8988T (cell line): ENCODE data around the gene ZFHX3.
"Not testable (repeated sequence)": the region's sequence is repeated elsewhere in the genome, so short reads cannot be mapped to it uniquely, and the experiment has no call there.

Source experiments
- DNase-seq: peaks from one replicate; pipeline ENCODE4 v3.0.0; 2011

The ZFHX3 gene

DNA sequence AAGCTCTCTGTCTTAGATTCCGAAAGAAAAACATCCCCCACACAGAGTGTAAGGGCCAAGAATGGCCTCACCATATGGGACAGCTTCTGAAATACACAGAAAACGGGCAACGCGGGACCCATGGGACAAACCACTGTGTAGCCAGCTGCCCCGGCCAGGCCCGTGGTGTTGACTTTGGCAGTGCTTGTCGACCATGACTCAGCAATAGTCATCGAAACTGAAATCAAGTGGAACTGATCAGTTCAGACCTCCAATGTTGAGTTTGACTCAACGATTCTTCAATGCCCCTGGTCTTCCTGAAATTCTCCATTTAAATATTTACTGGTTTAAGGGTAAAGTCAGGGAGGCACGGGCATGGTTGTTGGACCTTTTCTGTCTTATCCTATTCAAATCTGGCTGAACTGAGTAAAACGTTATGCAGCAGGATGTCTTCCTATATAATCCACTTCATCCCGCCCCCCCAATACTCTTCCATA lies 27.5 kb downstream of the ZFHX3 start:
- DNase-seq: peak; percentile 48

GRCh38 chr16:73019457-73020362 lies 28.2 kb downstream of the ZFHX3 start:
- DNase-seq: no peak

- DNase-seq: no peak
Measured at GRCh38 chr16:73018821-73019456, 29.0 kb downstream of the ZFHX3 start.

- no peak for DNase-seq
Measured at GRCh38 chr16:73017321-73017720, 30.6 kb downstream of the ZFHX3 start.

DNA sequence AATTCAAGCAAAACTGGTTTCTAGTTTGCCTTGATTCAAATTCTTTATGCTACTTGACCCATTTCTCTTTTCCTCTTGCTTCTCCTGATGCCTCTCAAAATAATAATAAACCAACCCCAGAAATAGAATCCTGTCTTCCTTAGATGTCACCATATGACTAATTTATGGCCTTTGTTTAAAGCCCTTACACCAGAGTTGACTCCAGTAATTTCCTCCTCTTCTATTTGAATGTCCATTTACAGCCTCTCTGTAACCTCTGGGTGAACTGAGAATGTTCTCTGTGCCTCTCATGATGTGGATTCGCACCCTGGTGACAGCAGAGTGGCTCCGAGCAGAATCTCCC lies 31.5 kb downstream of the ZFHX3 start:
- DNase-seq: no peak

DNA sequence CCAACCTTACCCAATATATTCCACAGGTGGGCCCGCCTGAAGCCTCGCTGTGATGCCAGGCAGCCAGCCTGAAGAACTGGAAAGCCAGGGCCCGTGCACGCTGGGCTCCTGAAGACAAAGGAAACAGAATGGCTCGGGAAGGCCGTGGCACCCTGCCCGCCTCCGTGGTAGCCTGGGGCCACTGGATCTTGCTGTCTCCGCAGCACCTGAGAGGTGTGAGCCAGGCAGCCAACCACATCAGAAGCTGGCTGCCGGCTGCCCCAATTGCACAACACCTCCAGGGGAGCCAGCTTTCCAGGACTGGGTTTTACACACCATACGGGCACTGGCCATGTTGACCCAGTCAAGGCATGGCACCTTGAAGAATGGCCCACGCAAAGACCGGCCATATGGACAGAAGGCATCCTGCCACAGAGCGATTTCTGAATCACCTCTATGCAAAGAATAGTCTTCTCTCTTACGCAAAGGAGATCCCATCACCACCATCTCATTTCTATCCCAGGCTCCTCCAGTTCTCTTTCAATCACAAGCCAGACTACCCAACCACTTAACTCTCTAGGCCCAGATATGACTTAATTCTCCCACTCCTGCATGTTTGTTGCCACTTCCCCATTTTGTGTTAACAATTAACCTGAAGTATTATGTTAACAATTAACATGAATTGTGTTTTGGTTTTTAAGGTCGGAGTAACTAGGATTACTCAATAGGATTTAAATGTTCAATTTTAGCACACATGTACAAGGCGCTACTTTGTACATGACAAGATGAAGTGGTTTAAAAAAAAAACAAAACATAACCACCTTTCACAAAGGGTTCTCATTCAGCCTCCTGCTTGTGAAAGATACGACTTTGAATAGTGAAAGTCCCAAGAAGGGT lies 32.1 kb downstream of the ZFHX3 start:
- DNase-seq: no peak

DNA sequence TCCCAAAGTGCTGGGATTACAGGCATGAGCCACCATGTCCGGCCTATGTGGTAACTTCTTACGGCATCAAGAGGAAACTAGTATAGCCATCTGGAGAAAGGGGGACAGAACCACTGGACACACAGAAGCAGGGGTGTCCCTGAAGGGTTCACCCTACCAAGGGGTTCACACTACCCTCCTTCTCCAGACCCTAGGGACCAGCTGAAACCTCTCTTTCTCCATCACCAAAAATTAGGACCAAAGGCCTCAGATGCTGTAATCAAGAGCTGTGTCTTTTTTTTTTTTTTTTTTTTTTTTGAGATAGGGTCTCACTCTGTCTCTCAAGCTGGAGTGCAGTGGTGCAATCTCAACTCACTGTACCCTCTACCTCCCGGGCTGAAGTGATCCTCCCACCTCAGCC lies 33.2 kb downstream of the ZFHX3 start:
- no peak for DNase-seq

DNA sequence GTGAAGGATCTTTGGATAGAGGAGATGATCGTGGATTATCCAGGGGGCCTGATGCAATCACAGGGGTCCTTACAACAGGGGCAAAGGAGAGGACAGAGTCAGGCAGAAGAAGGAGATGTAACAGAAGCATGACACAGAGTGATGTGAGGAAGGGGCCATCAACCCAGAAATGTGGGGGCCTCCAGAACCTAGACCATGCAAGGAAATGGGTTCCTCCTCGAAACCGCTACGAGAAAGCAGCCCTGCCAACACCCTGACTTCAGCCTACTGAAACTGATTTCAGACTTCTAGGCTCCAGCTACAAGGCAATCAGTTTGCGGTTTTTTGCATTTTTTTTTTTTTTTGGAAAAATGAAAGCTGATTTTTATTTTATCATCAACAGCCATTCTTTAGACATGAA lies 34.0 kb downstream of the ZFHX3 start:
- no peak for DNase-seq

DNA sequence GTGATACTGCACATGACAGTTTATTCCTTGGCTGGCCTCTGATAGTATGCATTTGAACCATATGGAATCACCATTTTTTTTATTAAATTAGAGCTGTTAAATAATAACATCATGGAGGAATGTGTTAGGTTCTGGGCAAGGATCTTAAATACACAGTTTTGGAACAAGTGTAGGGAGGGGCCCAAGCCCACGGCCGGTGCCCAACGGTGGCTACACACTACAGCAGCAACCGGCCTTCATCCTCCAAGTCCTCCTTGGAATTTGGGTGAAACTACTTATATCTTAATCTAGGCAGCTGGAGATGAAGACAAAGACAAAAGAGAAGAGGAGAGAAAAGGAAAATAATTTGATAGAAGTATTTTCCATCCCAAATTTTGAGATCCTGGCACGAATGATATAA lies 35.6 kb downstream of the ZFHX3 start:
- DNase-seq: no peak

DNA sequence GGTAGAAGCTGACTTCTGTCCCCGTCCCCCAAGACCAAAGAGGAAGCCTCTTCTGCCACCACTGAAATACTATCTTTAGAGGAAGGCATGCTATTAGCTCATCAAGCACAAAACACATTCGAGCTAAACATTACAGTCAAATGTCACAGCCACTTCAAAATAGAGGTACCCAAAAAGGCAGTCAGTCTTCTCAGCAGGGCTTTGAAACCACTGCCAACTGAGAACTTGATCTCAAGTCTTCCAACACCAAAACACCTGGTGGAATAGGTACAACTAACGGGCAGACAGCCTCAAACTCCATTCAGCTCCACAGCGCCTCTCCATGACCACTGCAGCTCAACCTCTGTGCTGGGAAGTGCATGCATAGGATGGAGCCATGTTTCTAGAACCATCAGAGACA lies 36.0 kb downstream of the ZFHX3 start:
- no peak for DNase-seq

GRCh38 chr16:73010150-73010676 lies 37.7 kb downstream of the ZFHX3 start:
- DNase-seq: no peak

DNA sequence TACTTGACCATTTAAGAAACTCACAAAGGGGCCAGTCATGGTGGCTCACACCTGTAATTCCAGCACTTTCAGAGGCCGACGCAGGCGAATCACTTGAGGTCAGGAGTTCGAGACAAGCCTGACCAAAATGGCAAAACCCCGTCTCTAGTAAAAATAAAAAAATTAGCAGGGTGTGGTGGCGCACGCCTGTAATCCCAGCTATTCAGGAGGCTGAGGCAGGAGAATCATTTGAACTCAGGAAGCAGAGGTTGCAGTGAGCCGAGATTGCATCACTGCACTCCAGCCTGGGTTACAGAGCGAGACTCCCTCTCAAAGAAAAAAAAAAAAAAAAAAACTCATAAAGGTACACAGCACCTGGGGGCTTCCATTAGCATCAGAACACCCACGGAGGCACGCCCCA lies 38.2 kb downstream of the ZFHX3 start:
- not testable (repeated sequence) for DNase-seq

- DNase-seq: no peak
Measured at GRCh38 chr16:73006026-73006425, 41.9 kb downstream of the ZFHX3 start.

DNA sequence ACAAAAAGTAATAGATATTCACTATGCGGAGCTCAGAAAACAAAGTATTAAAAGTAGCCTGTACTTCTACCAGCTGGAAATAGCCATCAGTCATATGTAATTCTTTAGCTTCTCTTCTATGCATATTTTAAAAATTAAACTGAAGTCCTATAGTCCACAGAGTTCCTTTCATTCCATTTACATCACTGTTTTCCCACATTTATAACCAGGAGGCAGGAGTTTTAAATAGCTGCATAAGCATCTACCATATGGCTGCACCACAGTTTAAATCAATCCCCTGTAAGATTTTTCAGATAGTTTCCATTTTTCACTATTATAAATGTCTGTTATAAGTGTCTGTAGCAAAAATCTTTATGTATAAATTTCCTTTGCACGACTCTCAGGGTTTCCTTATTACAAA lies 45.1 kb downstream of the ZFHX3 start:
- DNase-seq: no peak

DNA sequence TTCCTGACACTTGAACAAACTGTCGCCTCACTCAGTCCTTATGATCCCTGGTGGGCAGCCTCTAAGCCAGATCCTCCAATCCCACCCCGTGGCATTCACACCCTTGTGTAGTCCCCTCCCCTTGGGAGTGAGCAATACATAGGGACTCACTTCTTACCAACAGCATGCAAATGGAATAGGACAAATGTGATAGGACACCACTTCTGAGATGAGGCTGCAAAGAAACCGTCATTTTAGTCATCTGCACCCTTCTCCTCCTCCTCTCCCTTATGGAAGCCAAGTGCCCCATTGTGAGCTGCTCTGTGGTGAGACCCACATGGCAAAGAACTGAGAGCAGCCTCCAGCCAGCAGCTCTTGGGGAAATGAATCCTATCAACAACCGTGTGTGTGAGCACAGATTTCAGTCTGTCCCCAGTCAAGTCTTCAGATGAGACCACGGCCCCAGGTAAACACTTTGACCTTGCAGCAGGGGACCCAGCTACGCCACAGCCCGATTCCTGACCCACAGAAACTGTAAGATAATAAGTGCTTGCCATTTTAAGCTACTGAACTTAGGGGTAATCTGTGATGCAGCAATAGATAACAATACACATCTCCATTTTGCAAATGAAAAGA lies 46.9 kb downstream of the ZFHX3 start:
- no peak for DNase-seq

DNA sequence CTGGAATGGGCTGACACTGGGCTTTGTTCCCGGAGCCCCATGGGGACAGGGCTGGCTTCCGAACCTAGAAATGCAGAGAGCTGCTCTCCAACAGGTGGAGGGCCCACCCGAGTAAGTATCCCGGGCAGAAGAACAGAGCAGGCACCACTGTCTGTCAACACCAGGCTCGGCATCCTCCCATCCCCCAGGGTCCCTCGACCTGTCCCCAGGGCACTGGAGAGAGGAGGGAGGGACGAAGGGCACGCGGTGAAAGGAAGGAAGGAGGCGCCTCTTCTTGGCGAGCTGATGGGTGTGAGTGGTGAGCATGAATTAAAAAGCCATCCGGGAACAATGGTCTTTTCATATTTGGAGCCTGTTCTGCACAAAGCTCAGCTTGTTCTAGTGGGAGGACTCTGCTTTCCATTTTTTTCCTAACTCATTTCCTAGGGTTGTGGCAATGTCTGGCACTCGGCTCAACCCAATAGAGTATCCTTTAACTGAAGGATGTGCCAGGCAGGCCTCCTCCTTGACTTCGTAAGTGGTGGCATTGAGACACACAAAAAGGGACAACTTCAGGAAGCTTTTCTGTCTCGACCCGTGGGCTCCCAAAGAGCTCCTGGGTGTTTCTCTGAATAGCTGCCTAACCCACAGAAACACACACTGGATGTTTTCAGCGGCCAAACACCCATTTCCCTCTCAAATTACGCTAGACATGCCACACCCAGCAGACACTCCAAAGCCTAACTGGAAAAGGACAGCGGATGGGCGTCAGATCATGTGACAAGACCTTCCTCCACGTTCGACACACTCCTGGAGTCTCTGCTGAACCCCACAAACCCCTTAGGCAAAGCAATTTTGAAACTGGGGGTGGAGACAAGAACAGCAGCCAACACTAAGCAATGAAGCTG lies 47.7 kb downstream of the ZFHX3 start:
- no peak for DNase-seq

DNA sequence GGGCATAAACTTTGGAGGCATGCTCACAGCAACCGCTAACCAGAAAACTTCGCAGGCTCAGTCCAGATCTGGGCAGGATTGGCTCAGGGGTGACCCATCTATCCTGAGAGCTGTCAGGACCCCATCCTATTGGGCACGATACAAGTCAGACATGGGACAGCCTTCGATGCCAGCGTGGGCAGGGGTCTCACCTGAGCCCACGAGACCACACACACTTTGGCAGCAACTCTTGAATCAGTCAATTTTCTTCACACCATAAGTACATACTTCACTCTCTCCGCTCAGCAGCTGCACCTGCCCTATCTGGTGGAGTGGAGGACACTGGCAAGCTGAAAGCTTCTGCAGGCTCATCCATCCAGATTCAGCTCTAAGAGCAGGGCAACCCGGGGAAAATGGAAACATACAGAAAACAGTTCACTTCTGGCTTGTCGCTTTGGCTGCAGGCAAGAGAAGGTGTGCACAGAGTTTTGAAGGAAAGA lies 48.3 kb downstream of the ZFHX3 start:
- no peak for DNase-seq

GRCh38 chr16:72997141-72997542 lies 50.8 kb downstream of the ZFHX3 start:
- DNase-seq: no peak

GRCh38 chr16:72996291-72997062 lies 51.5 kb downstream of the ZFHX3 start:
- no peak for DNase-seq

DNA sequence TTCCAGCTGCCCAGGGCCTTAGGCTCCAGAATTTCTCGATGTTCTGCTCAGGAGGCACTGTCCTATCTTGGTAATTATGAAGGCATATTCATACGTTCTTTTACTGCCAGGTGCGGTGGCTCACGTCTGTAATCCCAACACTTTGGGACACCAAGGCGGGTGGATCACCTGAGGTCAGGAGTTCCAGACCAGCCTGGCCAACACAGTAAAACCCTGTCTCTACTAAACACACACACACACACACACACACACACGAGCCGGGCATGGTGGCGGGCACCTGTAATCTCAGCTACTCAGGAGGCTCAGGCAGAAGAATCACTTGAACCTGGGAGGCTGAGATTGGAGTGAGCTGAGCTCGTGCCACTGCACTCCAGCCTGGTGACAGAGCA lies 52.1 kb downstream of the ZFHX3 start:
- not testable (repeated sequence) for DNase-seq
